HepG2 (cell line): ENCODE measurements around the gene RASSF4. TPM values are rescaled to one million over a fixed set of nuclear protein-coding genes. Genes with fewer than 3 reads are reported as not detected.

Experiments
- ATF1 ChIP-seq: IDR thresholded peaks from 2 replicates; pipeline ENCODE4 v1.6.1; 2016; ENCODE audit warnings: mild to moderate bottlenecking, control low read depth
- ATF2 ChIP-seq: sonication (generic); formaldehyde crosslinking; IDR thresholded peaks from 2 replicates; pipeline ENCODE4 v1.4.0; 2020; ENCODE audit warnings: missing genetic modification reagents
- ATF6 ChIP-seq: sonication (generic); formaldehyde crosslinking; conservative IDR thresholded peaks from 2 replicates; pipeline ENCODE4 v1.4.0; 2020; ENCODE audit warnings: missing genetic modification reagents
- IRF9 ChIP-seq: sonication (generic); formaldehyde crosslinking; IDR thresholded peaks from 2 replicates; pipeline ENCODE4 v1.8.0; 2022; ENCODE audit warnings: missing genetic modification reagents, mild to moderate bottlenecking, borderline replicate concordance
- KAT8 ChIP-seq: IDR thresholded peaks from 2 replicates; pipeline ENCODE4 v1.6.1; 2016; ENCODE audit warnings: missing genetic modification reagents, missing compliant biosample characterization
- KDM6A ChIP-seq: IDR thresholded peaks from 2 replicates; pipeline ENCODE4 v1.6.1; 2016; ENCODE audit warnings: low read depth
- RXRB ChIP-seq: IDR thresholded peaks from 2 replicates; pipeline ENCODE4 v1.6.1; 2016; ENCODE audit warnings: borderline replicate concordance, missing genetic modification reagents, missing compliant biosample characterization
- SALL2 ChIP-seq: sonication (generic); formaldehyde crosslinking; IDR thresholded peaks from 2 replicates; pipeline ENCODE4 v1.8.1; 2023; ENCODE audit warnings: mild to moderate bottlenecking, missing genetic modification reagents, inconsistent platforms
- SMARCC2 ChIP-seq: fragments of 450-650 bp; IDR thresholded peaks from 2 replicates; pipeline ENCODE4 v1.6.1; 2017; ENCODE audit warnings: antibody characterized with exemption, mild to moderate bottlenecking
- SP1 ChIP-seq, 2 experiments: fragments of 450-650 bp in 1 of 2; sonication (generic) in 1 of 2; formaldehyde crosslinking in 1 of 2; IDR thresholded peaks; 2 replicates each; pipeline versions ENCODE4 v1.4.0 to v1.6.1; 2016 to 2020; ENCODE audit warnings: missing genetic modification reagents in 1 of 2
- SPEN ChIP-seq: sonication (generic); formaldehyde crosslinking; IDR thresholded peaks from 2 replicates; pipeline ENCODE4 v1.5.1; 2020; ENCODE audit warnings: low read depth, mild to moderate bottlenecking, missing genetic modification reagents
- THAP9 ChIP-seq: sonication (generic); formaldehyde crosslinking; IDR thresholded peaks from 2 replicates; pipeline ENCODE4; 2020; ENCODE audit warnings: missing genetic modification reagents, mild to moderate bottlenecking, borderline replicate concordance
- YEATS2 ChIP-seq: sonication (generic); formaldehyde crosslinking; IDR thresholded peaks from 2 replicates; pipeline ENCODE4 v1.4.0; 2020; ENCODE audit warnings: missing genetic modification reagents, borderline replicate concordance
- ZNF468 ChIP-seq: sonication (generic); formaldehyde crosslinking; IDR thresholded peaks from 2 replicates; pipeline ENCODE4 v1.8.0; 2022; ENCODE audit warnings: mild to moderate bottlenecking, moderate library complexity, missing genetic modification reagents
- ZNF570 ChIP-seq: sonication (generic); formaldehyde crosslinking; IDR thresholded peaks from 2 replicates; pipeline ENCODE4 v1.4.0; 2020; ENCODE audit warnings: mild to moderate bottlenecking, missing genetic modification reagents, borderline replicate concordance
- ZNF609 ChIP-seq: sonication (generic); formaldehyde crosslinking; IDR thresholded peaks from 2 replicates; pipeline ENCODE4 v1.4.0; 2020; ENCODE audit warnings: mild to moderate bottlenecking, missing genetic modification reagents, borderline replicate concordance
- polyA plus RNA-seq, 8 experiments: library from polyadenylated mRNA; depleted of rRNA in 3 of 8; stranded (reverse) in 7 of 8; unstranded in 1 of 8; fragments of >200 nt; fragmentation: Illumina TruSeq in 4 of 8; extraction: Trizol in 4 of 8; gene quantifications; 2 replicates each; pipeline versions ENCODE4 v1.2.1 to v1.2.3, GENCODE V29; 2011 to 2016; ENCODE audit warnings: low read depth in 4 of 8, missing spikeins in 1 of 8, mixed read lengths in 1 of 8; ENCODE audit not compliant: insufficient read depth in 1 of 8
- total RNA-seq, 5 experiments: library from RNA; depleted of rRNA; stranded (reverse); fragments of >200 nt; fragmentation: Illumina TruSeq; extraction: Trizol; gene quantifications; 2 replicates each; pipeline ENCODE4 v1.2.3, GENCODE V29; 2016; ENCODE audit warnings: low read depth in 1 of 5

Gene RASSF4
- total and polyA plus RNA-seq, 2 of the 13 experiments (the other 11 are each of a cell fraction or from before 2014, with no cell fraction given): 34.0 to 51.7 TPM

- TF ChIP-seq SPEN (CRISPR knock-in tag) (peak; percentile 91; the same call in 1 of the 2 replicates), ZNF570 (CRISPR knock-in tag) (no peak), RXRB (CRISPR knock-in tag) (peak; percentile 85), ZNF609 (peak; percentile 57; the same call in 1 of the 2 replicates), ZNF468 (CRISPR knock-in tag) (no peak), SMARCC2 (no peak), ATF1 (no peak), YEATS2 (CRISPR knock-in tag) (peak; percentile 80; the same call in 1 of the 2 replicates), ATF2 (peak; percentile 83; the same call in 1 of the 2 replicates), SALL2 (CRISPR knock-in tag) (peak; percentile 58; the same call in 1 of the 2 replicates), THAP9 (peak; percentile 63; the same call in 1 of the 2 replicates), KAT8 (peak; percentile 83), IRF9 (peak; percentile 94; the same call in 1 of the 2 replicates), KDM6A (CRISPR knock-in tag) (no peak), ATF6 (no peak), SP1 (IDR thresholded peaks at IDR 0.05) (no peak), SP1 (CRISPR knock-in tag; IDR thresholded peaks at IDR 0.05) (no peak)
Observed at GRCh38 chr10:44935201-44935965, 24.2 kb upstream of the RASSF4 start (continued).
